SK-N-SH (cell line): ENCODE results near the gene HERC5.

ENCODE experiments used
- CTCF ChIP-seq: fragments of 200-600 bp; sonication (generic); IDR thresholded peaks from 2 replicates; pipeline ENCODE4 v1.6.1; 2017; ENCODE audit warnings: antibody characterized with exemption, mild to moderate bottlenecking, moderate library complexity
- EP300 ChIP-seq, 2 experiments: IDR thresholded peaks; 2 replicates each; pipeline versions ENCODE4 v1.4.0 to v1.6.1; 2012; ENCODE audit warnings: borderline replicate concordance in 1 of 2, low read depth in 1 of 2, low read length in 1 of 2
- SIN3A ChIP-seq: IDR thresholded peaks from 2 replicates; pipeline ENCODE4 v1.6.1; 2012; ENCODE audit warnings: low read depth, mild to moderate bottlenecking, low read length, moderate library complexity, borderline replicate concordance

DNA sequence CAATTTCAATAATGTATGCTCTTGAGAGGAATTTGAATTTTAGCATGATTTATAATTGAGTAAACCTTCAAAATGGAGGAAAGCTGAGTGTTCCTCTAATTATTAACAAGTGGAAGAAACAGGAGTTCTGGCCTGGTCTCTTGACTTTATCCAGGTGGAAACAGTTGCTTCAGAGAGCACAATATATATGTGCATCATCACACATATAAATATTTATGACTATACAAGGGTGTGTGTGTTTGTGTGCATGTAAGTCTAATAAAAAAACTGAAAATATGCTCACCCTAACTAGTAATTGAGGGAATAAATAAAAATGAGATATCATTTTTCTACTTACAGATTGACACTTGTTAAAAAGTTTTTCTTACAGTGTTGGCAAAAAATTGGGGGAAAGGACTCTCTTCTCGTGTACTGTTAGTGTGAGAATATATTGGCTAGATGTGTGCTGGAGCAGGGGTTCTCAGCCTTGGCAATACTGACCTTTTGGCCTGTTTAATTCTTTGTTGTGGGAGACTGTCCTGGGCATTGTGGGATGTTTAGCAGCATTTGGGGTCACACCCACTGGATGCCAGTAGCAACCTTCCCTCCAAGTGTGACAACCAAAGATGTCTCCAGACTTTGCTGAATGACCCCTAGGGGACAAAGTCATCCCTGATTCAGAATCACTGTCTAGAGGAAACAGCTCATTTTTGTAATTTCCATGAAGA, 20.8 kb upstream of the HERC5 start:
- no peak for TF ChIP-seq EP300 (IDR thresholded peaks at IDR 0.05; ENCODE audit: borderline replicate concordance in 1 of 2, low read depth in 1 of 2, low read length in 1 of 2)
- TF ChIP-seq CTCF = no peak
- TF ChIP-seq SIN3A = no peak
